ENCODE data around the gene SRGAP3. TPM values are rescaled to one million over a fixed set of nuclear protein-coding genes. Genes with fewer than 3 reads are reported as not detected.

The SRGAP3 gene
- total and polyA plus RNA-seq, 2 donors (not counting 1 experiment from before 2014, with no cell fraction given) = 0.92 to 12.4 TPM

DNA sequence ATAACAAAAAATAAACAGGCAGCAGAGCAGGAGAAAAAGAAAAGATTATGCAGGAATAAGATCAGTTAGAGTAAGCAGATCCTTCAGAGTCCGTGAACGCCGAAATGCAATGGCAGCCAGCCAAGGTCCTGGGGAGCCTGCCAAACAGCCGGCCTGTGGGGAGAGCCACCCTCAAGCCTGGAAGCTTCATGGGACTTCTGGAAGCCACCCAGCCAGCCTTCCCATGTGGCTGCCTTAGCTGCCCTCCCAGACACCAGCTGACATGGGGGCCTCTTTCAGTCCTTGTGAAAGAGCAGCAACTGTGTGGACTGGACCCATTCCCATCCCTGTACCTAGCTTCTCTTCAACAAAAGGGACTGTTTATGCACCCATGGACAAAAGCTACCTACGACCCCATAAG, 221.3 kb downstream of the SRGAP3 start:
- TF ChIP-seq EZH2 (IDR thresholded peaks at IDR 0.05; ENCODE audit: low read length, missing control alignments) = no peak
- no peak for TF ChIP-seq CTCF (conservative IDR thresholded peaks at IDR 0.05 in 1 of 2, IDR thresholded peaks at IDR 0.05 in 1 of 2; ENCODE audit: low read depth in 1 of 2, low read length in 2 of 2)
- no peak overlapping the region for H3K27ac ChIP-seq (ENCODE audit: insufficient read depth, low read length)
- peak; percentile 77 to 84 for DNase-seq (ENCODE audit: low read depth in 2 of 2)

GRCh38 chr3:9026320-9027045, 223.0 kb downstream of the SRGAP3 start:
- no peaks in the 10 kb centered on the region for H3K36me3 ChIP-seq (ENCODE audit: control insufficient read depth, insufficient read depth, low read length)
- H3K4me1 ChIP-seq (ENCODE audit: control insufficient read depth, extremely low read depth, insufficient read depth, low read length) = no peaks in the 10 kb centered on the region
- no peaks in the 10 kb centered on the region for H3K79me2 ChIP-seq (ENCODE audit: control insufficient read depth, insufficient read depth, low read length)
- H4K20me1 ChIP-seq (ENCODE audit: control insufficient read depth, extremely low read depth, insufficient read depth, low read length) = no peaks in the 10 kb centered on the region
- H3K9me3 ChIP-seq (ENCODE audit: control insufficient read depth, insufficient read depth, low read depth, low read length) = no peaks in the 10 kb centered on the region
- no peak for TF ChIP-seq EZH2 (IDR thresholded peaks at IDR 0.05; ENCODE audit: low read length, missing control alignments)
- TF ChIP-seq CTCF (conservative IDR thresholded peaks at IDR 0.05 in 1 of 2, IDR thresholded peaks at IDR 0.05 in 1 of 2; ENCODE audit: low read depth in 1 of 2, low read length in 2 of 2) = no peak
- no peak overlapping the region for H3K4me3 ChIP-seq (replicated peaks in 1 of 4; ENCODE audit: control extremely low read depth in 1 of 4, insufficient read depth in 1 of 4, low read depth in 3 of 4, low read length in 4 of 4)
- DNase-seq (ENCODE audit: low read depth in 2 of 2) = no peak
- H2AFZ ChIP-seq (ENCODE audit: low read length) = no peak overlapping the region
- H3K4me2 ChIP-seq (ENCODE audit: extremely low read depth, insufficient read depth, low read length) = no peak overlapping the region
- H3K27ac ChIP-seq (ENCODE audit: insufficient read depth, low read length) = no peak overlapping the region
- no peak overlapping the region for H3K9ac ChIP-seq (ENCODE audit: insufficient read depth, low read length)
- no peaks in the 10 kb centered on the region for H3K27me3 ChIP-seq (ENCODE audit: control insufficient read depth, insufficient read depth, low read length)

More for the DNA sequence above, 221.3 kb downstream of the SRGAP3 start:
- H3K4me2 ChIP-seq (ENCODE audit: extremely low read depth, insufficient read depth, low read length) = no peak overlapping the region
- H3K36me3 ChIP-seq (ENCODE audit: control insufficient read depth, insufficient read depth, low read length) = no peaks in the 10 kb centered on the region
- H3K9me3 ChIP-seq (ENCODE audit: control insufficient read depth, insufficient read depth, low read depth, low read length) = no peaks in the 10 kb centered on the region
- H4K20me1 ChIP-seq (ENCODE audit: control insufficient read depth, extremely low read depth, insufficient read depth, low read length) = no peaks in the 10 kb centered on the region
- no peak overlapping the region for H3K9ac ChIP-seq (ENCODE audit: insufficient read depth, low read length)
- H3K79me2 ChIP-seq (ENCODE audit: control insufficient read depth, insufficient read depth, low read length) = no peaks in the 10 kb centered on the region
- no peak overlapping the region for H3K4me3 ChIP-seq (replicated peaks in 1 of 4; ENCODE audit: control extremely low read depth in 1 of 4, insufficient read depth in 1 of 4, low read depth in 3 of 4, low read length in 4 of 4)
- H3K27me3 ChIP-seq (ENCODE audit: control insufficient read depth, insufficient read depth, low read length) = no peaks in the 10 kb centered on the region
- no peak overlapping the region for H2AFZ ChIP-seq (ENCODE audit: low read length)
- H3K4me1 ChIP-seq (ENCODE audit: control insufficient read depth, extremely low read depth, insufficient read depth, low read length) = no peaks in the 10 kb centered on the region

GRCh38 chr3:9024341-9024740, 225.1 kb downstream of the SRGAP3 start:
- no peaks in the 10 kb centered on the region for H3K79me2 ChIP-seq (ENCODE audit: control insufficient read depth, insufficient read depth, low read length)
- H3K4me1 ChIP-seq (ENCODE audit: control insufficient read depth, extremely low read depth, insufficient read depth, low read length) = no peaks in the 10 kb centered on the region
- TF ChIP-seq CTCF (conservative IDR thresholded peaks at IDR 0.05 in 1 of 2, IDR thresholded peaks at IDR 0.05 in 1 of 2; ENCODE audit: low read depth in 1 of 2, low read length in 2 of 2) (no peak), EZH2 (IDR thresholded peaks at IDR 0.05; ENCODE audit: low read length, missing control alignments) (no peak)
- H3K27me3 ChIP-seq (ENCODE audit: control insufficient read depth, insufficient read depth, low read length) = no peaks in the 10 kb centered on the region
- H3K9me3 ChIP-seq (ENCODE audit: control insufficient read depth, insufficient read depth, low read depth, low read length) = no peaks in the 10 kb centered on the region
- no peaks in the 10 kb centered on the region for H4K20me1 ChIP-seq (ENCODE audit: control insufficient read depth, extremely low read depth, insufficient read depth, low read length)
- H3K27ac ChIP-seq (ENCODE audit: insufficient read depth, low read length) = no peak overlapping the region
- H3K9ac ChIP-seq (ENCODE audit: insufficient read depth, low read length) = no peak overlapping the region
- H2AFZ ChIP-seq (ENCODE audit: low read length) = no peak overlapping the region
- no peak overlapping the region for H3K4me3 ChIP-seq (replicated peaks in 1 of 4; ENCODE audit: control extremely low read depth in 1 of 4, insufficient read depth in 1 of 4, low read depth in 3 of 4, low read length in 4 of 4)
- no peak for DNase-seq (ENCODE audit: low read depth in 2 of 2)
- no peaks in the 10 kb centered on the region for H3K36me3 ChIP-seq (ENCODE audit: control insufficient read depth, insufficient read depth, low read length)
- H3K4me2 ChIP-seq (ENCODE audit: extremely low read depth, insufficient read depth, low read length) = no peak overlapping the region
